ENCODE measurements around the gene CP.
A peak's percentile ranks its signal among the peaks of the same experiment; 100 is the strongest.
"Not testable (repeated sequence)": the region's sequence is repeated elsewhere in the genome, so short reads cannot be mapped to it uniquely, and the experiment has no call there.

CP gene

GRCh38 chr3:149221783-149222517 lies at the start of gene CP:
CP (minus strand) TSS chr3:149221829; CDS start chr3:149221792, 37 bp downstream.
- no peak for FAIRE-seq

DNA sequence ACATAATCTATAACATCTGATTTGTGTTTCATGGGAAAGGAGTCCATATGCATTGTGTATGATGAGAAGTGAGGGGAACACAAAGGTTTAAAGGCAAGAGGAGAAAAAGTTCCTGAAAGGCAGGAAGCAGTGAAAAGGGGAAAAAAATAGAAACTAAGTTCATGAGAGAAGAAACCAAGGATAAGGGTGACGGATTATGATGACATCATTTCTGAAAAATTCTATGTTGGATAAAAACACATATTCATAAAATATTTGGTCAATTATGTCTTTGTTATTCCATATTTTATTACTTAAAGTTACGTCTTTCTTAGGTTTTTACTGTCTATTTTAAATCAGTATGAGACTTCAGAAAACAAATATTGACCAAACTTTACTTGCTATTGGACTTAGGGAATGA lies 48.6 kb upstream of the CP start:
- FAIRE-seq = no peak

DNA sequence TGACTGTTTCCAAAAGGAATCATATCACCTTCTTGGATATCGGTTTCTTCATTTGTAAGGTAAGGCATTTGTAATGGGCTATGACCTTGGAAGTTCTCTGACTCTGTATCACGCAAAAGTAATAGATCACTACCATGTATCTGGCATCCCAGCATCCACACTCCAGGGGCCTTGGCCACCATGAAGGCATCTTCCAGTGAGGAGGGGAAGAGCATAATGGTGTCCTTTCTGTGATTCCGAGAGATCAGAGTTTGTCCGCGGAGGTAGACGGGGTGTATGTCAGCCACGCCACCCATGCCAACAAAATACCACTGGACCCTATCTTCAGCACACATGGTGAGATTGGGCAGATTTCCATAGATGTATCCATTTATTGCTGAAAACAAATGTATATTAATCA lies 48.1 kb upstream of the CP start:
- no peak for FAIRE-seq

DNA sequence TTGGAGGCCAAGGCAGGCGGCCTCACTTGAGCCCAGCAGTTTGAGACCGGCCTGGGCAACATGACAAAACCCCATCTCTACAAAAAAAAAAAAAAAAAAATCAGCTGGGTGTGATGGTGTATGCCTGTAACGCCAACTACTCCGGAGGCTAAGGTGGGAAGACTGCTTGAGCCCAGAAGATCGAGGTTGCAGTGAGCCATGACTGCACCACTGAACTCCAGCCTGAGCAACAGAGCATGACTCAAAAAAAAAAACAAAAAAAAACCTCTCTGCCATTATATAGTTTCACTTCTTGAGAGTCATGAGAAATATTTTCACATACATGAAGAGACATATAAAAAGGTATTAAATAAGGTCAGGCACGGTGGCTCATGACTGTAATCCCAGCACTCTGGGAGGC lies 45.9 kb upstream of the CP start:
- no peak for FAIRE-seq

DNA sequence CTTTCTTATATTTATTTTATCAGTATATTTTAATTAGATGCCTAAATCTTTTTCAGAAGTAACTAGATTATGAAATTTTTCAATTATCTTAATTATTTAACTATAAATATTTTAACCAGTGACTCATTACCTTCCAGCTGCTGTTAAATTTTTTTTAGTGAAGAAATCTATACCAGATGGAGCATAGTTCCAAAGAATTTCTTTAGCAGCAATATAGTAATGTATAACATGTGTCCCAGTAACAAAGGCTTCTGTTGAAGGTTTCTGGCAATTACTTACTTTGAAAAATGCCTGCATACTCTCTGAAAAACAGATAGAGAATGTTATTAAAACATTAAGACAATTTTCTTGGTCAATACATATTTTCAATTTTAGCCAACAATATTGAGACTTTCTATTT lies 45.1 kb upstream of the CP start:
- no peak for FAIRE-seq

GRCh38 chr3:149263856-149264255 lies 42.2 kb upstream of the CP start:
- FAIRE-seq = no peak

GRCh38 chr3:149258714-149259113 lies 37.1 kb upstream of the CP start:
- no peak for FAIRE-seq

DNA sequence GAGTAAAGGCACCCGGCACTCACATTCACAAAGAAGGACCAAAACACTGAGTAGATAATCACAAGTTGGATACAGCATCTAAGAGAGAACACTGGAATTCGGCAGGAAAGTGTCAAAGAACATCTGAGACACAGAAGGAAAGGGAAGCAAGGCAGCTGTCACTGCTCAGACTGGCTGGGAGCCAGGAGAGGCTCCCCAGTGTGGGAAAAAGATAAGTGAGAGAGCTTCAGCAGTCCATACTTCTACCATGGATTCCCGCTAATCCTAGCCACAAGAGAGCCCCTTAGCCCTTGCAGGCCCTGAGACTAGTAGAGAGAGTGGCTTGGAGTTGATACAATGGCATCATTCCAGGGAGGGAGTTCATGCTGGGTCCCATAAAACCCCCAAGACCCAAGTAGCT lies 36.7 kb upstream of the CP start:
- FAIRE-seq = no peak

GRCh38 chr3:149252272-149252671 lies 30.6 kb upstream of the CP start:
- no peak for FAIRE-seq

- no peak for FAIRE-seq
These were observed 29.6 kb upstream of the CP start for GRCh38 chr3:149251186-149251585.

- FAIRE-seq = no peak
These were observed 26.5 kb upstream of the CP start for GRCh38 chr3:149247929-149248691.

DNA sequence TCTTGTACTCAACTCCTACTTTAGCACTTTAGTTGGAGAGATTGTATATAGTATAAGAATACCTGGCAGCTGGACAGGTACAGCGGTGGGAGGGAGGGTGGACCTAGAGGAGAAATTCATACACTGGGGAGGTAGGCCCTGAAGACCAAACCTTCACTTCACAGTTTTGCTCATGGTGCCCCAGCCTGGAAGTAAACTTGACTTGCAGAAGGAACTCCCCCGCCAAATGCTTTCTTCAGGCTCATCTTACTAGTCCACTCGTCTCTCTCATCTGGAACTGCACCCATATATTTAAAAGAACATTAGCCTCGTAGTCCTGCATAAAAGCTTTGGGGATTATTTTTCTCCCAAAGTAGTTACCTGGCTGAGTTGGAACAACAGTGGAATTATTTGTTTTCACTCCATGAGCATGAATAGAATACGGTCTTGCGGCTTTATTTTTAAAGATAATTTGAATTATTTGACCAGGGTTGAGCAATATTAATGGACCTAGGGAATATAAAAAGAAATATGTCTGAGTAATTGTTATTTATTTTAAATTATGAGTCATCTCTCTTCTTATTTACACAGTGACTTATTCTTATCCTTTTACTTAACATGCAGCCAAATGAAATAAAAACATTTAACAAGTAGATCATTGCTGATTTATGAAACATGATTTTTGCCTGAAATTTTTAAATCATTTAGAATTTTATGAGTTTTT lies 25.5 kb upstream of the CP start:
- FAIRE-seq = peak; percentile 99

DNA sequence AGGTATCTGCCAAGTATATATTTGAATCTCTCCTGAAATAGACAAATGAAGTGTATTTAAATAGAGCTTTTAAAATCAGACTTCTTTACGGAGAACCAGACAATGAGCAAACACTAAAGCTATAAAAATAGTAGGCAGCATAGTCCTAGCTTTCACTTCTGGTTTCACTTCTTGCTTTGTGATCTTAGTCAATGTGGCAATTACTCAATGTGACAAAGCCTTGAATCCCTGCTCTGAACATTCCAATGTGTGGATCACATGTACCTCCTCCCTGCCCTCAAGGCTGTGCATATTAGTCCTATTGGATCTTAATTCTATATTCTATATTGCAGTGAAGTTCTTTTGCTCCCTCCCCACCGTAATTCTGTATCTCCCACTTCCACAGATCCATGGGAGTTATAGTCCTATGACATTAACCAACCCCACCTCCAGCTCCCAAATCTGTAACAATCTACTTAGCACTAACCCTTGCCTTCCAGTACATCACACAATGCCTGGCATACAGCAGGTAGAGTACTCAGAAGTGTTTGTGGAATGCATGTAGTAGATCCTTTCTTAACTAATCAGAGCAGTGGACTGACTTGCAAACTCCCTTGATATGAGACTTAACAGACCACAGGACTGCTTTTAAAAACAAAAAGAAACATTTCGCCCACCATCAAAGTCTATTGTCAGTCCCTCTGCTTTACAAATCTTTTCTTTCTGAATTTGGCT lies 24.3 kb upstream of the CP start:
- peak; percentile 88 for FAIRE-seq

DNA sequence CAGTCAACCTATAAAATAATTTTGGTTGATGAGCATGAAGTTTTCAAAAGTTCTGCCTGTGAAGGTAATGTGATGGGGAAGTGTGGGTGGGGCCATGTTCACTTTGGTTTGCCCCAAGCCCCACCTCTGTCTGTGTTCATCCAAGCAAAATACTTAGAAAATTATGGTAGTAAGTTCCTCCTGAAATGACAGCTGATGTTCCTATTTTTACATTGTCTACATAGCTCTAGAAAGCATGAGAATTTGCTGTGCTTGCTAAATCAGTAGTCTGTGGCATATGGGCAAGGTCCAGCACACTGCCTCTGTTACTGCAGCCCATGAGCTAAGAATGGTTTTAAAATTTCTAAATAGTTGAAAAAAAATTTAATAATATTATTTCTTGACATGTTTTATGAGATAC lies 21.9 kb upstream of the CP start:
- no peak for FAIRE-seq

- FAIRE-seq = no peak
These were observed 17.8 kb upstream of the CP start for GRCh38 chr3:149239357-149239936.

- FAIRE-seq = not testable (repeated sequence)
These were observed 16.6 kb upstream of the CP start for GRCh38 chr3:149238268-149238667.

DNA sequence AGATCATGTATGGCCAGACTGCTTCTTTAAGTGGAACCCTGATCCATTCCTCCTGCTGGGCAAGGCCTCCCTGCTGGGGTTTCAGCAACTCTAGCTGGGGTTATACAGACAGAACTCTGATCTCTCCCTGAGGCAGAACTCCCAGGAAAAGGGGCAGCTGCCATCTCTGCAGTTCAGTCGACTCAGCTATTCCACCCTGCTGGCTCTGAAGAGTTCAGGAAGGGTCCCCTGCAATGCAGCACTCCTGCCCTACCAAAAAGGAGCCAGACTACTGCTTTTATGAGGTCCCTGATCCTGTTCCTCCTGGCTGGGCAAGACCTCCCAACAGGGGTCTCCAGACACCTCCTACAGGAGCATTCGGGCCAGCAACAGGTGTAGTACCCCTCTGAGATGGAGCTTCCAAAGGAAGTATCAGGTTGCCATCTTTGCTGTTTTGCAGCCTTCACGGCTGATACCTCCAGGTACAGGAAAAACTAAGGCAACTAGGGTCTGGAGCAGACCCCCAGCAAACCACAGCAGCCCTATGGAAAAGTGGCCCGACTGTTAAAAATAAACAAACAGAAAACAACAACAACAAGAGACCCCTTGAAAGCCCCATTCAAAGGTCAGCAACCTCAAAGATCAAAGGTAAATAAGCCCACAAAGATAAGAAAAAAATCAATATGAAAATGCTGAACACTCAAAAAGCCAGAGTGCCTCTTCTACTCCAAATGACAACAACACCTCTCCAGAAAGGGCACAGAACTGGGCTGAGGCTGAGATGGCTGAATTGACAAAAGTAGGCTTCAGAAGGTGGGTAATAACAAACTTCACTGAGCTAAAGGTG lies 14.2 kb upstream of the CP start:
- FAIRE-seq = no peak

GRCh38 chr3:149234671-149235245 lies 13.1 kb upstream of the CP start:
- no peak for FAIRE-seq

DNA sequence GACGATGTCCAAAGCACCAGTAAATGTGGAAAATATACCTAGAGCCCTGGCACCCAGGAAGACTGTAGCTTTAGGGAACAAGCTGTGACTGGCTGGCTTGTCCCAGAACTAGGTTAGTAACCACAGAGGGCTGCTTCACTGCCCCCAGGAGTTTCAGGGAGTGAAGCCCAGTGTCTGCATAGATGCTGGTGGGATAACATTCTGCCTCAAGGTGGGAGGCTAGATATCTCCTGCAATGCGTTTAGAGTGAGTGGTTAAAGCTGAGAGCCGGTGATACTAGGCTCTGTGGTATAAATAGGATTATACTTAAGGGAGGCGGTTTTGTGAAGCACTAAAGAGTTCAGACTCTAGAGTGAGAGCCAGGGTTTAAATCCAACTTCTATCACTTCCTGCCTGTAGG lies 11.7 kb upstream of the CP start:
- no peak for FAIRE-seq

GRCh38 chr3:149231871-149232270 lies 10.2 kb upstream of the CP start:
- FAIRE-seq = no peak

DNA sequence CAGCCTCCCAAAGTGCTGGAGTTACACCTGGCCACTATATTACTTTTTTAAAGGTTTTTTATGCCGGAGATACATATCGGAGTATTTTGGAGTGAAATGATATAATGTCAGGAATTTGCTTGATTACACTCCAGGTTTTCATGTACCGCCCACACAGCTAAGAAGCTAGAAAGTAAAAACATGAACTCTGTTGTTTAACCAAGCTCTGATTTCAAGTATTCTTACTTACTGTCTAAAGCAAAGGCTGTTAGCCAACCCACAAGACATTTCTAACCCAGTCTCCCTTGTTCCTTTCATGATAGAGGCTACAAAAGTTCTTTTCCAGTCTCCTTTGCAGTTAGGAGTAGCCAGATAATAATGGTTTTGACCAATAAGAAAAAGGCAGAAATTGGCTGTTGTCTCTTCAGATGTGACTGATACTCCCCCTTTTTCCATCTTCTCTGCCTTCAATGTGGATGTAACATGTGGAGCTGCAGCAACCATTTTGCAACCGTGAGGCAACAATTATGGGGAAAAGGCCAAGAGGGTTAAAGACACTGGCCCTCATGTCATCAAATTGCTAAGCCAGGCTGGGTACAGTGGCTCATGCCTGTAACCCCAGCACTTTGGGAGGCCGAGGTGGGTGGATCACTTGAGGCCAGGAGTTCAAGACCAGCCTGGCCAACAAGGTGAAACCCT lies 6.1 kb upstream of the CP start:
- no peak for FAIRE-seq
